Measurements from ENCODE around the gene HDDC2. TPM values are rescaled to one million over a fixed set of nuclear protein-coding genes. Genes with fewer than 3 reads are reported as not detected.

HDDC2 gene
- total and polyA plus RNA-seq, 9 of the 15 experiments (the other 6 are each of a cell fraction or from before 2014, with no cell fraction given) = 194 to 632 (median 294) TPM

GRCh38 chr6:125251516-125252220, 50.1 kb downstream of the HDDC2 start (continued):
- TF ChIP-seq BCLAF1 (IDR thresholded peaks at IDR 0.05; ENCODE audit: borderline replicate concordance in 1 of 2, control insufficient read depth in 1 of 2, low read depth in 2 of 2, low read length in 1 of 2) (no peak), ZNF224 (CRISPR knock-in tag; IDR thresholded peaks at IDR 0.05) (no peak), RREB1 (CRISPR knock-in tag; IDR thresholded peaks at IDR 0.05) (no peak)
